H1 (cell line): Measurements from ENCODE around the gene RIPOR3. TPM values are rescaled to one million over a fixed set of nuclear protein-coding genes. Genes with fewer than 3 reads are reported as not detected.

ENCODE experiments used
- CTCF ChIA-PET: fragments of 300-600 bp; sonication (Branson Sonifier 250); formaldehyde crosslinking; loops from one replicate; lab custom pipeline; 2021; ENCODE audit not compliant: partially characterized antibody; lab: Charles Lee
- POLR2A ChIA-PET: fragments of 300-600 bp; sonication (Branson Sonifier 250); formaldehyde crosslinking; loops from one replicate; lab custom pipeline; 2021; ENCODE audit warnings: inconsistent platforms; ENCODE audit not compliant: partially characterized antibody; lab: Charles Lee
- DNase-seq, 2 experiments: peaks; one replicate each; pipeline versions ENCODE4 v3.0.0 to v3.0.0-alpha.2; 2010 to 2022; ENCODE audit warnings: low spot score in 2 of 2, low read depth in 1 of 2, mixed read lengths in 1 of 2
- FAIRE-seq: peaks from 2 replicates; lab custom pipeline; 2011; peaks lifted over from hg19 to GRCh38; lab: Jason Lieb, UNC
- H2AFZ ChIP-seq: 2 replicates; pipeline ENCODE4 v1.8.1; 2012; ENCODE audit warnings: low read length, inconsistent platforms
- H2AK5ac ChIP-seq: 2 replicates; pipeline ENCODE4 v1.6.1; 2013; ENCODE audit warnings: low read depth, low read length
- H2BK120ac ChIP-seq: replicated peaks from 2 replicates; pipeline ENCODE3; 2013; ENCODE audit warnings: low read depth, low read length, inconsistent platforms
- H2BK12ac ChIP-seq: 2 replicates; pipeline ENCODE4 v1.6.1; 2013; ENCODE audit warnings: low read depth, low read length
- H2BK15ac ChIP-seq: 2 replicates; pipeline ENCODE4 v1.6.1; 2013; ENCODE audit warnings: low read length
- H2BK20ac ChIP-seq: 2 replicates; pipeline ENCODE4 v1.6.1; 2013; ENCODE audit warnings: low read length
- H2BK5ac ChIP-seq: 2 replicates; pipeline ENCODE4 v1.6.1; 2013; ENCODE audit warnings: low read depth, low read length
- H3K14ac ChIP-seq: 2 replicates; pipeline ENCODE4 v1.6.1; 2013; ENCODE audit warnings: inconsistent platforms; ENCODE audit not compliant: insufficient read length
- H3K18ac ChIP-seq: 2 replicates; pipeline ENCODE4 v1.6.1; 2013; ENCODE audit warnings: low read length; ENCODE audit errors: extremely low read depth
- H3K23ac ChIP-seq: 2 replicates; pipeline ENCODE4 v1.6.1; 2013; ENCODE audit warnings: inconsistent platforms; ENCODE audit not compliant: insufficient read length
- H3K23me2 ChIP-seq: 2 replicates; pipeline ENCODE4 v1.6.1; 2013; ENCODE audit warnings: low read depth, low read length
- H3K27ac ChIP-seq: 2 replicates; pipeline ENCODE4 v1.6.1; 2011; ENCODE audit warnings: low read depth, low read length, inconsistent platforms
- H3K27me3 ChIP-seq, 4 experiments: replicated peaks in 1 of 4; 1 replicate in 1 of 4; 2 replicates in 3 of 4; pipeline versions ENCODE4 v1.6.1 to v1.8.1; 2011 to 2013; ENCODE audit warnings: low read length in 3 of 4, mild to moderate bottlenecking in 3 of 4, inconsistent platforms in 2 of 4, mixed read lengths in 2 of 4, moderate library complexity in 1 of 4; ENCODE audit not compliant: control insufficient read depth in 3 of 4, insufficient read depth in 3 of 4; ENCODE audit errors: extremely low read depth in 1 of 4
- H3K36me3 ChIP-seq, 4 experiments: 2 replicates each; pipeline versions ENCODE4 v1.6.1 to v1.8.1; 2011 to 2013; ENCODE audit warnings: mild to moderate bottlenecking in 4 of 4, low read length in 3 of 4, moderate library complexity in 2 of 4, control low read depth in 1 of 4, inconsistent platforms in 1 of 4; ENCODE audit not compliant: insufficient read depth in 4 of 4, control insufficient read depth in 2 of 4
- H3K4ac ChIP-seq: replicated peaks from 2 replicates; pipeline ENCODE3; 2013; ENCODE audit warnings: low read length, low read depth, mixed read lengths, inconsistent platforms; ENCODE audit not compliant: insufficient read length
- H3K4me1 ChIP-seq, 4 experiments: replicated peaks in 1 of 4; 1 replicate in 1 of 4; 2 replicates in 3 of 4; pipeline versions ENCODE4 v1.6.1 to v1.8.1; 2011 to 2013; ENCODE audit warnings: low read length in 3 of 4, inconsistent platforms in 2 of 4, mixed read lengths in 1 of 4; ENCODE audit not compliant: insufficient read depth in 4 of 4, control insufficient read depth in 3 of 4
- H3K4me2 ChIP-seq, 2 experiments: 2 replicates each; pipeline versions ENCODE4 v1.6.1 to v1.8.1; 2011 to 2013; ENCODE audit warnings: low read depth in 2 of 2, low read length in 2 of 2, control low read depth in 1 of 2, inconsistent platforms in 1 of 2, mild to moderate bottlenecking in 1 of 2; ENCODE audit not compliant: insufficient read depth in 1 of 2
- H3K4me3 ChIP-seq, 4 experiments: fragments of 200-600, 300-600 bp in 1 of 4; sonication (generic), shearing (Covaris generic), sonication (Bioruptor Twin) in 1 of 4; 2 replicates each; pipeline versions ENCODE4 v1.5.1 to v1.8.1; 2011 to 2016; ENCODE audit warnings: low read length in 4 of 4, low read depth in 3 of 4, control low read depth in 2 of 4, inconsistent platforms in 2 of 4, mild to moderate bottlenecking in 2 of 4, mixed read lengths in 1 of 4, moderate library complexity in 1 of 4; ENCODE audit not compliant: insufficient read depth in 2 of 4; ENCODE audit errors: extremely low read depth in 1 of 4
- H3K56ac ChIP-seq: replicated peaks from 2 replicates; pipeline ENCODE3; 2013; ENCODE audit warnings: low read depth, mild to moderate bottlenecking, mixed read lengths, low read length, inconsistent platforms; ENCODE audit not compliant: insufficient read length
- H3K79me1 ChIP-seq: 2 replicates; pipeline ENCODE4 v1.6.1; 2013; ENCODE audit warnings: low read depth, low read length, control low read depth
- H3K79me2 ChIP-seq, 2 experiments: 2 replicates each; pipeline versions ENCODE4 v1.6.1 to v1.8.1; 2012 to 2013; ENCODE audit warnings: low read length in 2 of 2, mild to moderate bottlenecking in 2 of 2, inconsistent platforms in 1 of 2; ENCODE audit not compliant: insufficient read depth in 2 of 2, control insufficient read depth in 1 of 2
- H3K9ac ChIP-seq, 4 experiments: replicated peaks in 1 of 4; 1 replicate in 1 of 4; 2 replicates in 3 of 4; pipeline versions ENCODE4 v1.6.1 to v1.8.1; 2011 to 2013; ENCODE audit warnings: low read depth in 3 of 4, low read length in 3 of 4, control low read depth in 2 of 4, mild to moderate bottlenecking in 2 of 4, moderate library complexity in 2 of 4, inconsistent platforms in 1 of 4; ENCODE audit errors: extremely low read depth in 1 of 4
- H3K9me3 ChIP-seq, 2 experiments: 2 replicates each; pipeline versions ENCODE4 v1.6.1 to v1.8.1; 2012 to 2013; ENCODE audit warnings: mild to moderate bottlenecking in 2 of 2, moderate library complexity in 2 of 2, control low read depth in 1 of 2, inconsistent platforms in 1 of 2, low read depth in 1 of 2, low read length in 1 of 2, mixed read lengths in 1 of 2; ENCODE audit not compliant: insufficient read depth in 2 of 2
- H4K20me1 ChIP-seq, 2 experiments: replicated peaks in 1 of 2; 2 replicates each; pipeline versions ENCODE3 to v1.8.1; 2011 to 2013; ENCODE audit warnings: inconsistent platforms in 2 of 2, low read length in 2 of 2, mild to moderate bottlenecking in 1 of 2; ENCODE audit not compliant: insufficient read depth in 2 of 2, control insufficient read depth in 1 of 2
- H4K5ac ChIP-seq: 2 replicates; pipeline ENCODE4 v1.6.1; 2013; ENCODE audit warnings: low read length, low read depth, mixed read lengths, inconsistent platforms; ENCODE audit not compliant: insufficient read length
- H4K8ac ChIP-seq: 2 replicates; pipeline ENCODE4 v1.8.0; 2013; ENCODE audit warnings: mild to moderate bottlenecking, moderate library complexity, low read length, inconsistent platforms; ENCODE audit not compliant: insufficient read depth; ENCODE audit errors: extremely low read depth
- H4K91ac ChIP-seq: replicated peaks from 2 replicates; pipeline ENCODE3; 2013; ENCODE audit warnings: low read length, mixed read lengths, inconsistent platforms; ENCODE audit not compliant: insufficient read length
- CTBP2 ChIP-seq: IDR thresholded peaks from 2 replicates; pipeline ENCODE4 v1.7.0; 2011; ENCODE audit warnings: borderline replicate concordance, mild to moderate bottlenecking, moderate library complexity, mixed read lengths, low read length; ENCODE audit not compliant: insufficient read depth, insufficient read length
- GTF2F1 ChIP-seq: IDR thresholded peaks from 2 replicates; pipeline ENCODE4 v1.6.1; 2012; ENCODE audit warnings: low read depth, low read length, improper control_type of control experiment, borderline replicate concordance
- HDAC2 ChIP-seq, 2 experiments: fragments of 300-600 bp in 1 of 2; sonication (generic) in 1 of 2; IDR thresholded peaks; 2 replicates each; pipeline ENCODE4 v1.6.1; 2011 to 2012; ENCODE audit warnings: low read depth in 2 of 2, low read length in 2 of 2, mild to moderate bottlenecking in 2 of 2, moderate library complexity in 2 of 2, borderline replicate concordance in 1 of 2, inconsistent platforms in 1 of 2
- MAFK ChIP-seq: IDR thresholded peaks from 2 replicates; pipeline ENCODE4 v1.6.1; 2012; ENCODE audit warnings: low read depth, mild to moderate bottlenecking, improper control_type of control experiment, low read length
- NRF1 ChIP-seq: IDR thresholded peaks from 2 replicates; pipeline ENCODE4 v1.6.1; 2011; ENCODE audit warnings: mild to moderate bottlenecking, low read depth, low read length, improper control_type of control experiment
- POLR2AphosphoS5 ChIP-seq: IDR thresholded peaks from 2 replicates; pipeline ENCODE4 v1.6.1; 2011; ENCODE audit warnings: low read depth, low read length
- TAF1 ChIP-seq: IDR thresholded peaks from 2 replicates; pipeline ENCODE4 v1.6.1; 2011; ENCODE audit warnings: mild to moderate bottlenecking, low read depth, low read length
- WGBS, 2 experiments: shearing (Covaris generic) in 1 of 2; methylation state at CpG; one replicate each; pipeline versions ENCODE4 v1.1.6 to v1.1.7; 2013 to 2015; ENCODE audit warnings: low lambda C conversion rate in 2 of 2, mixed read lengths in 2 of 2, inconsistent platforms in 1 of 2, low coverage in 1 of 2, missing lambda C conversion rate in 1 of 2; ENCODE audit not compliant: insufficient replicate concordance in 2 of 2, insufficient coverage in 1 of 2, insufficient read length in 1 of 2; ENCODE audit errors: extremely low coverage in 1 of 2, missing lambda C conversion rate in 1 of 2; 5-methylcytosine and 5-hydroxymethylcytosine counted together
- polyA plus RNA-seq, 7 experiments: library from polyadenylated mRNA; depleted of rRNA in 3 of 7; stranded (reverse) in 5 of 7; unstranded in 2 of 7; fragments of >200 nt in 5 of 7; fragments of 200-250 nt in 2 of 7; gene quantifications; 1 replicate in 5 of 7; 2 replicates in 1 of 7; 4 replicates in 1 of 7; pipeline versions ENCODE4 v1.2.1 to v1.2.3, GENCODE V29; 2011 to 2013; ENCODE audit warnings: missing spikeins in 2 of 7, mixed read lengths in 2 of 7
- total RNA-seq: library from RNA; stranded (reverse); fragmentation: NEBNext Ultra II Directional; extraction: Animal tissue kit (Norgen Biotek cat#: 25700); gene quantifications from 2 replicates; pipeline ENCODE4 v1.2.1, GENCODE V29; 2021

Gene RIPOR3
- total and polyA plus RNA-seq, 2 of the 8 experiments (the other 6 are each of a cell fraction or from before 2014, with no cell fraction given), result 3.6 to 4.5 TPM

GRCh38 chr20:50630578-50631263 is 60.6 kb downstream of the RIPOR3 start:
- no peak overlapping the region for H4K91ac ChIP-seq
- CTCF ChIA-PET, result interaction anchor here (0.7 to 1.1 kb wide), 3 partner anchors 59 to 146 kb away, joined by 3 to 4 read pairs (median 3); no protein-coding TSS in a partner anchor
- TF ChIP-seq TAF1 (no peak), MAFK (no peak), HDAC2 (IDR thresholded peaks at IDR 0.05; ENCODE audit: borderline replicate concordance in 1 of 2, low read depth in 2 of 2, low read length in 2 of 2) (no peak), NRF1 (no peak), CTBP2 (no peak), POLR2AphosphoS5 (no peak), GTF2F1 (no peak)
- no peaks in the 10 kb centered on the region for H3K79me2 ChIP-seq
- peak overlapping the region; percentile 63; the same call in 1 of the 2 replicates for H2BK12ac ChIP-seq
- peaks cover 0 to 5% (median 2%) of the 10 kb centered on the region in 4 experiments; a peak in 4 of 7 replicates for H3K4me1 ChIP-seq
- H2AFZ ChIP-seq, result no peak overlapping the region
- no peak overlapping the region for H3K4me2 ChIP-seq
- H3K36me3 ChIP-seq, result no peaks in the 10 kb centered on the region
- no peak overlapping the region for H2BK120ac ChIP-seq
- no peaks in the 10 kb centered on the region for H3K23me2 ChIP-seq
- no peak overlapping the region for H4K5ac ChIP-seq
- POLR2A ChIA-PET, result no interaction called here
- H3K4ac ChIP-seq, result no peak overlapping the region
- H3K18ac ChIP-seq, result no peak overlapping the region
- 0 out of 2 replicates have a peak overlapping the region, but pooled peaks have one; percentile 3 for H2AK5ac ChIP-seq
- H3K27ac ChIP-seq, result no peak overlapping the region
- no peak overlapping the region for H3K23ac ChIP-seq
- WGBS, 2 experiments, result 89% methylated on average over 18 of the region's 21 CpGs; no CpG with 5 or more reads in 1 of the 2 experiments
- no peak overlapping the region for H2BK5ac ChIP-seq
- H3K4me3 ChIP-seq, result no peak overlapping the region
- no peaks in the 10 kb centered on the region for H3K9me3 ChIP-seq
- H2BK20ac ChIP-seq, result no peak overlapping the region
- H3K79me1 ChIP-seq, result no peaks in the 10 kb centered on the region
- no peak overlapping the region for H4K8ac ChIP-seq
- no peak overlapping the region for H3K56ac ChIP-seq
- no peak overlapping the region for H3K9ac ChIP-seq
- no peaks in the 10 kb centered on the region for H4K20me1 ChIP-seq
- DNase-seq (no peak), FAIRE-seq (no peak)
- H2BK15ac ChIP-seq, result no peak overlapping the region; the same call in 1 of the 2 replicates
- H3K14ac ChIP-seq, result no peak overlapping the region
- no peaks in the 10 kb centered on the region for H3K27me3 ChIP-seq
